GM12878 (cell line): ENCODE data around the gene HMCN2. TPM values are rescaled to one million over a fixed set of nuclear protein-coding genes. Genes with fewer than 3 reads are reported as not detected.
"Not testable (repeated sequence)": the region's sequence is repeated elsewhere in the genome, so short reads cannot be mapped to it uniquely, and the experiment has no call there.

ENCODE experiments used
- ATAC-seq: fragments of 200-7000 bp; cut with Tn5 transposase; 3 replicates; pipeline ENCODE4 v1.9.1; 2020; ENCODE audit warnings: mild to moderate bottlenecking, moderate library complexity
- BruUV-seq: library from RNA; stranded (reverse); fragments of 400-500 nt; replicated peaks from 2 replicates; lab custom pipeline; 2021; lab: Mats Ljungman, UMichigan
- CTCF ChIA-PET: fragments of 300-600 bp; sonication (Branson Sonifier 250); formaldehyde crosslinking; extraction: SDS; loops from one replicate; lab custom pipeline; 2021; ENCODE audit warnings: inconsistent platforms; lab: Yijun Ruan, JAX
- POLR2A ChIA-PET: fragments of 350-600 bp; formaldehyde crosslinking; extraction: SDS; loops from one replicate; lab custom pipeline; 2021; ENCODE audit warnings: inconsistent platforms; lab: Charles Lee
- RAD21 ChIA-PET: fragments of 300-600 bp; sonication (Branson Sonifier 250); formaldehyde crosslinking; loops from one replicate; lab custom pipeline; 2023; ENCODE audit warnings: antibody characterized with exemption; ENCODE audit not compliant: unreplicated experiment; lab: Charles Lee
- SMC1A ChIA-PET: fragments of 300-600 bp; sonication (Branson Sonifier 250); formaldehyde crosslinking; loops from one replicate; lab custom pipeline; 2023; ENCODE audit not compliant: unreplicated experiment, uncharacterized antibody; lab: Charles Lee
- DNase-seq: peaks from one replicate; pipeline ENCODE4 v3.0.0-alpha.2; 2011; ENCODE audit warnings: low read depth, low spot score
- FAIRE-seq: peaks from 3 replicates; lab custom pipeline; 2011; peaks lifted over from hg19 to GRCh38; lab: Jason Lieb, UNC
- H2AFZ ChIP-seq: 2 replicates; pipeline ENCODE4 v1.6.0; 2011; ENCODE audit warnings: low read depth, low read length, control low read depth; ENCODE audit not compliant: control insufficient read depth
- H3K27ac ChIP-seq: 2 replicates; pipeline ENCODE4 v1.5.1; 2011; ENCODE audit warnings: control low read depth; ENCODE audit not compliant: control insufficient read depth, insufficient read depth
- H3K27me3 ChIP-seq, 2 experiments: replicated peaks in 1 of 2; 2 replicates each; pipeline versions ENCODE4 v1.6.0 to v1.6.1; 2011; ENCODE audit warnings: low read length in 1 of 2; ENCODE audit not compliant: control insufficient read depth in 2 of 2, insufficient read depth in 2 of 2
- H3K36me3 ChIP-seq, 2 experiments: 2 replicates each; pipeline ENCODE4 v1.5.1; 2011; ENCODE audit warnings: low read length in 1 of 2; ENCODE audit not compliant: control insufficient read depth in 2 of 2, insufficient read depth in 2 of 2
- H3K4me1 ChIP-seq: 2 replicates; pipeline ENCODE4 v1.6.1; 2011; ENCODE audit warnings: mild to moderate bottlenecking, low read length, moderate library complexity, mixed read lengths; ENCODE audit not compliant: control insufficient read depth, insufficient read depth
- H3K4me2 ChIP-seq: 2 replicates; pipeline ENCODE4 v1.6.0; 2011; ENCODE audit warnings: control low read depth; ENCODE audit not compliant: control insufficient read depth, insufficient read depth
- H3K4me3 ChIP-seq: fragments of 200-600 bp; sonication (generic); 2 replicates; pipeline ENCODE4 v1.5.1; 2016
- H3K79me2 ChIP-seq: 2 replicates; pipeline ENCODE4 v1.6.0; 2011; ENCODE audit warnings: low read length; ENCODE audit not compliant: control insufficient read depth, insufficient read depth
- H3K9ac ChIP-seq: 2 replicates; pipeline ENCODE4 v1.8.0; 2011; ENCODE audit warnings: low read length, control low read depth, mixed read lengths; ENCODE audit not compliant: control insufficient read depth, insufficient read depth
- H3K9me3 ChIP-seq: replicated peaks from 3 replicates; pipeline ENCODE4 v1.5.1; 2011; ENCODE audit warnings: mild to moderate bottlenecking, low read length; ENCODE audit not compliant: control insufficient read depth, insufficient read depth
- H4K20me1 ChIP-seq: 2 replicates; pipeline ENCODE4 v1.6.0; 2011; ENCODE audit not compliant: control insufficient read depth, insufficient read depth
- BACH1 ChIP-seq: fragments of 450-650 bp; IDR thresholded peaks from 2 replicates; pipeline ENCODE4 v1.6.1; 2017; ENCODE audit warnings: mild to moderate bottlenecking, borderline replicate concordance
- ESRRA ChIP-seq: IDR thresholded peaks from 2 replicates; pipeline ENCODE4 v1.6.1; 2012; ENCODE audit warnings: mild to moderate bottlenecking, low read length, improper control_type of control experiment
- ETV6 ChIP-seq, 2 experiments: fragments of 450-650 bp in 1 of 2; IDR thresholded peaks in 1 of 2; conservative IDR thresholded peaks in 1 of 2; 2 replicates each; pipeline ENCODE4 v1.6.1; 2014; ENCODE audit warnings: antibody characterized with exemption in 1 of 2, borderline replicate concordance in 1 of 2, low read depth in 1 of 2, mild to moderate bottlenecking in 1 of 2, moderate library complexity in 1 of 2
- EZH2 ChIP-seq: IDR thresholded peaks from 2 replicates; pipeline ENCODE4 v1.6.1; 2012; ENCODE audit warnings: low read depth, mild to moderate bottlenecking, control low read depth, inconsistent platforms, low read length, borderline replicate concordance; ENCODE audit not compliant: control insufficient read depth
- HDAC6 ChIP-seq: fragments of 200-600 bp; sonication (generic); IDR thresholded peaks from one replicate; pipeline ENCODE4 v1.8.0; 2017; ENCODE audit warnings: antibody characterized with exemption; ENCODE audit not compliant: unreplicated experiment
- JUND ChIP-seq: IDR thresholded peaks from 2 replicates; pipeline ENCODE4 v1.6.1; 2012; ENCODE audit warnings: low read depth, mild to moderate bottlenecking, low read length, improper control_type of control experiment, moderate library complexity
- NR2C1 ChIP-seq: fragments of 450-650 bp; IDR thresholded peaks from 2 replicates; pipeline ENCODE4 v1.6.1; 2017; ENCODE audit warnings: antibody characterized with exemption, mild to moderate bottlenecking, moderate library complexity
- RAD21 ChIP-seq: IDR thresholded peaks from 2 replicates; pipeline ENCODE4 v1.6.1; 2011; ENCODE audit warnings: mild to moderate bottlenecking, low read depth, low read length, moderate library complexity; ENCODE audit not compliant: insufficient read depth
- SREBF1 ChIP-seq: IDR thresholded peaks from 2 replicates; pipeline ENCODE4 v1.6.1; 2012; ENCODE audit warnings: mild to moderate bottlenecking, low read length
- SRF ChIP-seq, 2 experiments: IDR thresholded peaks; 2 replicates each; pipeline ENCODE4 v1.6.1; 2011; ENCODE audit warnings: low read depth in 2 of 2, low read length in 2 of 2, mild to moderate bottlenecking in 1 of 2, moderate library complexity in 1 of 2
- STAT1 ChIP-seq: fragments of 450-650 bp; conservative IDR thresholded peaks from 2 replicates; pipeline ENCODE4 v1.6.1; 2014; ENCODE audit warnings: antibody characterized with exemption, mild to moderate bottlenecking
- ZNF622 ChIP-seq: fragments of 450-650 bp; IDR thresholded peaks from 2 replicates; pipeline ENCODE4 v1.6.1; 2017; ENCODE audit warnings: mild to moderate bottlenecking, inconsistent platforms
- WGBS: methylation state at CpG from one replicate; pipeline ENCODE4 v1.1.6; 2016; ENCODE audit warnings: low lambda C conversion rate; ENCODE audit not compliant: insufficient replicate concordance, insufficient coverage; ENCODE audit errors: missing lambda C conversion rate; 5-methylcytosine and 5-hydroxymethylcytosine counted together
- in situ Hi-C: fragments of 300-500 bp; cut with MboI; formaldehyde crosslinking; loops from 9 replicates; pipeline ENCODE4 v1.14.3; 2018; ENCODE audit warnings: mixed read lengths
- intact Hi-C: fragments of 100-400 bp; cut with micrococcal nuclease; formaldehyde crosslinking; loops from one replicate; pipeline ENCODE4 v1.14.2; 2022; ENCODE audit not compliant: unreplicated experiment
- polyA plus RNA-seq, 11 experiments: library from polyadenylated mRNA; depleted of rRNA in 4 of 11; unstranded in 6 of 11; stranded (reverse) in 5 of 11; fragments of >200 nt; fragmentation: Nextera tagmentation in 4 of 11; fragmentation: Illumina TruSeq in 1 of 11; extraction: Ambion mirVana in 4 of 11; extraction: Trizol in 1 of 11; gene quantifications; 1 replicate in 1 of 11; 2 replicates in 10 of 11; pipeline versions ENCODE4 v1.2.1 to v1.2.3, GENCODE V29; 2011 to 2016; ENCODE audit warnings: inconsistent platforms in 2 of 11, missing spikeins in 2 of 11, low read depth in 1 of 11
- total RNA-seq, 4 experiments: library from RNA; depleted of rRNA in 3 of 4; stranded (reverse); fragments of >200 nt in 3 of 4; fragmentation: Illumina TruSeq in 1 of 4; extraction: Trizol in 1 of 4; gene quantifications; 2 replicates each; pipeline versions ENCODE4 v1.2.1 to v1.2.3, GENCODE V29; 2013 to 2021
- TF ChIP-seq, protein P1 (sequence below): fragments of 450-650 bp; conservative IDR thresholded peaks from 2 replicates; pipeline ENCODE4 v1.6.1; 2017; ENCODE audit warnings: mild to moderate bottlenecking, moderate library complexity
- TF ChIP-seq, protein P2 (sequence below), 3 experiments: IDR thresholded peaks in 2 of 3; conservative IDR thresholded peaks in 1 of 3; 2 replicates each; pipeline ENCODE4 v1.5.1; 2011; ENCODE audit warnings: low read depth in 3 of 3, low read length in 3 of 3, mild to moderate bottlenecking in 3 of 3, control low read depth in 2 of 3, moderate library complexity in 2 of 3, inconsistent platforms in 1 of 3, mixed read lengths in 1 of 3; ENCODE audit not compliant: control insufficient read depth in 2 of 3, insufficient read depth in 1 of 3; ENCODE audit errors: extremely low read depth in 1 of 3

Gene HMCN2
- total and polyA plus RNA-seq, 10 of the 15 experiments (the other 5 are each of a cell fraction or from before 2014, with no cell fraction given) = 0.04 TPM; not detected in 9

DNA sequence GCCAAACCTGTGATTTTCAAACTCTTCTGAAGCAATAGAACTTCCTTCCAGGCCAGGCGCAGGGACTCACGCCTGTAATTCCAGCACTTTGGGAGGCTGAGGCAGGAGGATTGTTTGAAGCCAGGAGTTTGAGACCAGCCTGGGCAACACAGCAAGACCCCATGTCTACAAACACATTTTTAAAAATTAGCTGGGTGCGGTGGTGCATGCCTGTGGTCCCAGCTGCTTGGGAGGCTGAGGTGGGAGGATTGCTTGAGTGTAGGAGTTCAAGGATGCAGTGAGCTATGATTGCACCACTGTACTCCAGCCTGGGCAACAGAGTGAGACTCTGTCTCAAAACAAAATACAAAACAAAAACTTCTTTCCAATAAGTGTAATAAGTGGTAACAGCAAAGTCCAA is 136.2 kb downstream of the HMCN2 start:
- RAD21 ChIA-PET, SMC1A ChIA-PET, H3K36me3 ChIP-seq, FAIRE-seq, H3K4me2 ChIP-seq, BruUV-seq, POLR2A ChIA-PET, CTCF ChIA-PET, DNase-seq, H4K20me1 ChIP-seq, H3K4me1 ChIP-seq, H2AFZ ChIP-seq, in situ Hi-C loops, ATAC-seq, H3K4me3 ChIP-seq, H3K27ac ChIP-seq, H3K27me3 ChIP-seq, intact Hi-C loops, H3K9me3 ChIP-seq, H3K79me2 ChIP-seq, H3K9ac ChIP-seq: not testable (repeated sequence)
- 59% methylated on average over 3 of the region's 3 CpGs for WGBS

DNA sequence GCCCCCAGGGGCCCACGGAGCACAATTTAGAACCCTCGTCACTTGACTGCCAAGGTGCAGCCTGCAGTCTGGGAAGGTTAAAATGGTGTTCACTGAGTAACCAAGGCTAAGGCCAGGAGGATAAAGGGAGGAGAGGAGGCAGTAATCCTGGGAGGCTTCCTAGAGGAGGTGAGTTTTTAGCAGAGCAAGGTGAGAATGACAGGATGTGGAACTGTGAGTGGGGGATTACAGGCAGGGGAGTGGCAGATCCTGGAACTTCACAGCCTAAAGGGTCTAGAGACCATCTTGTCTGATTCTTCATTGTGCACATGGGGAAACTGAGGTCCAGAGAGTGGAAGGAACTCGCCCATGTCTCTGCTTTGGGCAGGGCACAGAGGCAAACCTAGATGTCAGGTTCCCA is 136.7 kb downstream of the HMCN2 start:
- H3K36me3 ChIP-seq = no peaks in the 10 kb centered on the region
- WGBS = 11% methylated on average over 3 of the region's 3 CpGs
- ChIA-PET CTCF (no interaction called here), RAD21 (no interaction called here), POLR2A (no interaction called here), SMC1A (no interaction called here)
- H3K4me3 ChIP-seq = no peak overlapping the region
- H3K4me1 ChIP-seq = no peaks in the 10 kb centered on the region
- no peak for FAIRE-seq
- peaks cover 0 to 4% of the 10 kb centered on the region in 2 experiments; a peak in 3 of 4 replicates for H3K27me3 ChIP-seq
- no peak overlapping the region for H3K27ac ChIP-seq
- no peak overlapping the region for H2AFZ ChIP-seq
- no peak for ATAC-seq
- H3K9me3 ChIP-seq = no peaks in the 10 kb centered on the region; the same call in 2 of the 3 replicates
- no TSS peak for BruUV-seq
- no peak for DNase-seq
- no peak overlapping the region for H3K4me2 ChIP-seq
- H3K9ac ChIP-seq = no peak overlapping the region
- intact Hi-C loops (no loop called here), in situ Hi-C loops (no loop called here)
- H4K20me1 ChIP-seq = no peaks in the 10 kb centered on the region
- H3K79me2 ChIP-seq = no peaks in the 10 kb centered on the region
- TF ChIP-seq ESRRA (no peak), ZNF622 (no peak), HDAC6 (no peak), RAD21 (no peak), BACH1 (no peak), SRF (IDR thresholded peaks at IDR 0.05; ENCODE audit: low read depth in 2 of 2, low read length in 2 of 2) (no peak), STAT1 (no peak), ETV6 (conservative IDR thresholded peaks at IDR 0.05 in 1 of 2, IDR thresholded peaks at IDR 0.05 in 1 of 2; ENCODE audit: borderline replicate concordance in 1 of 2, low read depth in 1 of 2) (no peak), NR2C1 (no peak), JUND (no peak), SREBF1 (no peak), EZH2 (no peak)
- TF ChIP-seq, protein P1, sequence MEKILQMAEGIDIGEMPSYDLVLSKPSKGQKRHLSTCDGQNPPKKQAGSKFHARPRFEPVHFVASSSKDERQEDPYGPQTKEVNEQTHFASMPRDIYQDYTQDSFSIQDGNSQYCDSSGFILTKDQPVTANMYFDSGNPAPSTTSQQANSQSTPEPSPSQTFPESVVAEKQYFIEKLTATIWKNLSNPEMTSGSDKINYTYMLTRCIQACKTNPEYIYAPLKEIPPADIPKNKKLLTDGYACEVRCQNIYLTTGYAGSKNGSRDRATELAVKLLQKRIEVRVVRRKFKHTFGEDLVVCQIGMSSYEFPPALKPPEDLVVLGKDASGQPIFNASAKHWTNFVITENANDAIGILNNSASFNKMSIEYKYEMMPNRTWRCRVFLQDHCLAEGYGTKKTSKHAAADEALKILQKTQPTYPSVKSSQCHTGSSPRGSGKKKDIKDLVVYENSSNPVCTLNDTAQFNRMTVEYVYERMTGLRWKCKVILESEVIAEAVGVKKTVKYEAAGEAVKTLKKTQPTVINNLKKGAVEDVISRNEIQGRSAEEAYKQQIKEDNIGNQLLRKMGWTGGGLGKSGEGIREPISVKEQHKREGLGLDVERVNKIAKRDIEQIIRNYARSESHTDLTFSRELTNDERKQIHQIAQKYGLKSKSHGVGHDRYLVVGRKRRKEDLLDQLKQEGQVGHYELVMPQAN = no peak
- TF ChIP-seq, protein P2, sequence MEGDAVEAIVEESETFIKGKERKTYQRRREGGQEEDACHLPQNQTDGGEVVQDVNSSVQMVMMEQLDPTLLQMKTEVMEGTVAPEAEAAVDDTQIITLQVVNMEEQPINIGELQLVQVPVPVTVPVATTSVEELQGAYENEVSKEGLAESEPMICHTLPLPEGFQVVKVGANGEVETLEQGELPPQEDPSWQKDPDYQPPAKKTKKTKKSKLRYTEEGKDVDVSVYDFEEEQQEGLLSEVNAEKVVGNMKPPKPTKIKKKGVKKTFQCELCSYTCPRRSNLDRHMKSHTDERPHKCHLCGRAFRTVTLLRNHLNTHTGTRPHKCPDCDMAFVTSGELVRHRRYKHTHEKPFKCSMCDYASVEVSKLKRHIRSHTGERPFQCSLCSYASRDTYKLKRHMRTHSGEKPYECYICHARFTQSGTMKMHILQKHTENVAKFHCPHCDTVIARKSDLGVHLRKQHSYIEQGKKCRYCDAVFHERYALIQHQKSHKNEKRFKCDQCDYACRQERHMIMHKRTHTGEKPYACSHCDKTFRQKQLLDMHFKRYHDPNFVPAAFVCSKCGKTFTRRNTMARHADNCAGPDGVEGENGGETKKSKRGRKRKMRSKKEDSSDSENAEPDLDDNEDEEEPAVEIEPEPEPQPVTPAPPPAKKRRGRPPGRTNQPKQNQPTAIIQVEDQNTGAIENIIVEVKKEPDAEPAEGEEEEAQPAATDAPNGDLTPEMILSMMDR (IDR thresholded peaks at IDR 0.05 in 2 of 3, conservative IDR thresholded peaks at IDR 0.05 in 1 of 3; ENCODE audit: control insufficient read depth in 2 of 3, extremely low read depth in 1 of 3, insufficient read depth in 1 of 3, low read depth in 3 of 3, low read length in 3 of 3) = no peak
